Activated T-cell treated with anti-CD3 and anti-CD28 coated beads for 48 hours (primary cell): ENCODE data around the gene CRYGN.

Experiments
- DNase-seq: peaks from one replicate; pipeline ENCODE4 v3.0.0-alpha.2; 2020; ENCODE audit warnings: low read depth

CRYGN gene

DNA sequence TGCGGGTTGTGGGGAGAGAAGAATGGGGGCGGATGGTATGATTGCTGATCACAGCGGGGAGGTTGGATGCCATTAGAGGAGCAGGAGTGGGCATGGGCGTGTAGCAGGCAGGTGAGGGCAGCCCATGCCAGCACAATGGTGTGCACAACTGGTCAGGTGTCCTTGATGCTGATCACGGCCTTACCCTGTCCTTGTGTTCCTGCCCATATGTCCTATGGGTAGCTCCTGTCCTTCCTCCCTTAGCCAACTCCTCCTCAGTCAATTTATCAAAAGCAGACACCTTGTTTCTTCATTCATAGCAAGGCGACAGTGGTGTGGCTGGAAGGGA, 60.8 kb downstream of the CRYGN start:
- no peak for DNase-seq
